ENCODE data around the gene BEAN1.

The BEAN1 gene

GRCh38 chr16:66420396-66420795, 6.7 kb upstream of the BEAN1 start:
- DNase-seq: no peak

GRCh38 chr16:66421891-66422290, 5.2 kb upstream of the BEAN1 start:
- DNase-seq: no peak

- no peak for DNase-seq
Measured at GRCh38 chr16:66422366-66422765, 4.7 kb upstream of the BEAN1 start.

GRCh38 chr16:66423177-66423576, 3.9 kb upstream of the BEAN1 start:
- DNase-seq: no peak

- no peak for DNase-seq
Measured at GRCh38 chr16:66425651-66426050, 1.4 kb upstream of the BEAN1 start.

GRCh38 chr16:66426112-66427035, 721 bp upstream of the BEAN1 start:
- DNase-seq: no peak

- no peak for DNase-seq
Measured at GRCh38 chr16:66427871-66428681, 981 bp downstream of the BEAN1 start.

- no peak for DNase-seq
Measured at GRCh38 chr16:66428682-66429251, 1.7 kb downstream of the BEAN1 start.

GRCh38 chr16:66429290-66429962, 2.3 kb downstream of the BEAN1 start:
- no peak for DNase-seq

- no peak for DNase-seq
Measured at GRCh38 chr16:66430214-66430613, 3.1 kb downstream of the BEAN1 start.

GRCh38 chr16:66431760-66432159, 4.7 kb downstream of the BEAN1 start:
- DNase-seq: no peak

GRCh38 chr16:66432429-66432828, 5.3 kb downstream of the BEAN1 start:
- DNase-seq: no peak

GRCh38 chr16:66434619-66435430, 7.7 kb downstream of the BEAN1 start:
- DNase-seq: no peak

- DNase-seq: no peak
Measured at GRCh38 chr16:66435896-66436295, 8.8 kb downstream of the BEAN1 start.

- DNase-seq: no peak
Measured at GRCh38 chr16:66437391-66437945, 10.4 kb downstream of the BEAN1 start.

- no peak for DNase-seq
Measured at GRCh38 chr16:66438536-66438935, 11.4 kb downstream of the BEAN1 start.

GRCh38 chr16:66439051-66439730, 12.1 kb downstream of the BEAN1 start:
- DNase-seq: no peak

- no peak for DNase-seq
Measured at GRCh38 chr16:66440271-66440802, 13.2 kb downstream of the BEAN1 start.

GRCh38 chr16:66440970-66441369, 13.9 kb downstream of the BEAN1 start:
- DNase-seq: no peak

- DNase-seq: no peak
Measured at GRCh38 chr16:66441586-66442375, 14.7 kb downstream of the BEAN1 start.
